CD4-positive, alpha-beta T cell (primary cell): ENCODE results near the gene NDC1. TPM values are rescaled to one million over a fixed set of nuclear protein-coding genes. Genes with fewer than 3 reads are reported as not detected.

Source experiments
- ATAC-seq: fragments of 200-7000 bp; cut with Tn5 transposase; one replicate; pipeline ENCODE4 v1.10.0; 2022; ENCODE audit warnings: mild to moderate bottlenecking; ENCODE audit not compliant: poor library complexity
- CTCF ChIA-PET: fragments of 350-600 bp; sonication (Branson Sonifier 250); formaldehyde crosslinking; loops from one replicate; lab custom pipeline; 2021; ENCODE audit warnings: antibody characterized with exemption, inconsistent platforms; lab: Charles Lee
- POLR2A ChIA-PET: fragments of 350-600 bp; sonication (Branson Sonifier 250); formaldehyde crosslinking; loops from one replicate; lab custom pipeline; 2021; ENCODE audit warnings: antibody characterized with exemption, inconsistent platforms; lab: Charles Lee
- DNase-seq, 14 experiments: peaks; one replicate each; pipeline ENCODE4 v3.0.0-alpha.2; 2013 to 2020; ENCODE audit warnings: mixed read lengths in 2 of 14
- H3K27ac ChIP-seq, 2 donors: one replicate each; pipeline versions ENCODE4 v1.5.1 to v1.7.0; 2013; ENCODE audit warnings: low read length in 2 of 2, low read depth in 1 of 2, mild to moderate bottlenecking in 1 of 2
- H3K27me3 ChIP-seq, 2 experiments: 1 replicate in 1 of 2; 2 replicates in 1 of 2; pipeline versions ENCODE4 v1.6.1 to v1.7.0; 2013; ENCODE audit warnings: low read length in 2 of 2, control low read depth in 1 of 2, mild to moderate bottlenecking in 1 of 2, moderate library complexity in 1 of 2; ENCODE audit not compliant: insufficient read depth in 2 of 2, control insufficient read depth in 1 of 2
- H3K36me3 ChIP-seq: one replicate; pipeline ENCODE4 v1.6.1; 2013; ENCODE audit warnings: low read length, control low read depth; ENCODE audit not compliant: insufficient read depth
- H3K4me1 ChIP-seq: one replicate; pipeline ENCODE4 v1.6.1; 2013; ENCODE audit warnings: low read length, control low read depth; ENCODE audit not compliant: insufficient read depth
- H3K4me3 ChIP-seq: one replicate; pipeline ENCODE4 v1.5.1; 2013; ENCODE audit warnings: mild to moderate bottlenecking, low read length, moderate library complexity
- H3K9me3 ChIP-seq, 2 experiments: 1 replicate in 1 of 2; 2 replicates in 1 of 2; pipeline versions ENCODE4 v1.6.1 to v1.7.0; 2013; ENCODE audit warnings: low read length in 2 of 2, mild to moderate bottlenecking in 2 of 2, control low read depth in 1 of 2, moderate library complexity in 1 of 2; ENCODE audit not compliant: control insufficient read depth in 1 of 2, insufficient read depth in 1 of 2
- H3K27ac Mint-ChIP-seq: one replicate; pipeline ENCODE4 v1.8.0; 2020; ENCODE audit warnings: mixed read lengths
- H3K27me3 Mint-ChIP-seq: one replicate; pipeline ENCODE4 v1.8.0; 2021; ENCODE audit warnings: mixed read lengths
- H3K36me3 Mint-ChIP-seq: one replicate; pipeline ENCODE4 v1.8.0; 2021; ENCODE audit warnings: low read depth, mixed read lengths
- H3K4me1 Mint-ChIP-seq: one replicate; pipeline ENCODE4 v1.8.0; 2021; ENCODE audit warnings: low read depth, mixed read lengths
- H3K4me3 Mint-ChIP-seq: one replicate; pipeline ENCODE4 v1.8.0; 2020; ENCODE audit warnings: mild to moderate bottlenecking, mixed read lengths
- H3K9me3 Mint-ChIP-seq: one replicate; pipeline ENCODE4 v1.8.0; 2020; ENCODE audit warnings: mixed read lengths
- CTCF ChIP-seq: fragments of 200-600 bp; IDR thresholded peaks from one replicate; pipeline ENCODE4 v1.8.0; 2022; ENCODE audit warnings: antibody characterized with exemption, mild to moderate bottlenecking
- intact Hi-C, 2 experiments: fragments of 100-400 bp; cut with DNase I in 1 of 2; cut with micrococcal nuclease in 1 of 2; formaldehyde crosslinking; loops; one replicate each; pipeline versions ENCODE4 v1.15.1 to v1.9.0; 2023 to 2025; cut with DNase I, micrococcal nuclease
- total RNA-seq, 174 experiments: library from RNA in 2 of 174; stranded (reverse) in 2 of 174; gene quantifications; one replicate each; pipeline ENCODE4 v1.2.3 and lab custom pipeline; 2021 to 2026

The NDC1 gene
- total RNA-seq, 2 experiments from 2014 or later: 5.4 to 8.1 TPM

GRCh38 chr1:53733447-53733931, 104.6 kb downstream of the NDC1 start:
- CTCF ChIA-PET: no interaction called here
- Histone ChIP-seq H3K4me3 (no peak overlapping the region), H3K27ac (no peak overlapping the region), H3K4me1 (peaks cover 9% of the 10 kb centered on the region), H3K9me3 (no peaks in the 10 kb centered on the region), H3K36me3 (no peaks in the 10 kb centered on the region), H3K27me3 (peaks cover 20 to 34% of the 10 kb centered on the region in 2 experiments)
- no peak for DNase-seq
- no peaks in the 10 kb centered on the region for H3K9me3 Mint-ChIP-seq
- no peak for TF ChIP-seq CTCF
- no peaks in the 10 kb centered on the region for H3K4me1 Mint-ChIP-seq
- no peak overlapping the region for H3K27ac Mint-ChIP-seq
- POLR2A ChIA-PET: interaction anchor here (0.5 kb wide), 1 partner anchor 74 kb away, joined by 3 read pairs; no protein-coding TSS in a partner anchor
- intact Hi-C loops: no loop called here
- H3K4me3 Mint-ChIP-seq: no peak overlapping the region
- H3K36me3 Mint-ChIP-seq: no peaks in the 10 kb centered on the region
- peaks cover 40% of the 10 kb centered on the region for H3K27me3 Mint-ChIP-seq
- no peak for ATAC-seq

- Mint-ChIP-seq H3K27me3 (peaks cover 40% of the 10 kb centered on the region), H3K27ac (no peak overlapping the region), H3K4me1 (no peaks in the 10 kb centered on the region), H3K36me3 (no peaks in the 10 kb centered on the region), H3K4me3 (no peak overlapping the region), H3K9me3 (no peaks in the 10 kb centered on the region)
- ChIA-PET POLR2A (no interaction called here), CTCF (no interaction called here)
- Histone ChIP-seq H3K36me3 (no peaks in the 10 kb centered on the region), H3K27ac (no peak overlapping the region), H3K9me3 (no peaks in the 10 kb centered on the region), H3K27me3 (peaks cover 14 to 29% of the 10 kb centered on the region in 2 experiments), H3K4me3 (no peak overlapping the region), H3K4me1 (peaks cover 3% of the 10 kb centered on the region)
- intact Hi-C loops: no loop called here
- ATAC-seq (no peak), DNase-seq (no peak)
- no peak for TF ChIP-seq CTCF
Observed at GRCh38 chr1:53732912-53733317, 105.2 kb downstream of the NDC1 start.

GRCh38 chr1:53732409-53732808, 105.7 kb downstream of the NDC1 start:
- no peak for DNase-seq
- no peaks in the 10 kb centered on the region for H3K9me3 ChIP-seq
- no peak overlapping the region for H3K27ac ChIP-seq
- no peak for TF ChIP-seq CTCF
- Mint-ChIP-seq H3K4me3 (no peak overlapping the region), H3K4me1 (no peaks in the 10 kb centered on the region), H3K27me3 (peaks cover 38% of the 10 kb centered on the region), H3K27ac (no peak overlapping the region), H3K9me3 (no peaks in the 10 kb centered on the region), H3K36me3 (no peaks in the 10 kb centered on the region)
- intact Hi-C loops: no loop called here
- ChIA-PET POLR2A (no interaction called here), CTCF (no interaction called here)
- H3K27me3 ChIP-seq: peaks cover 12 to 25% of the 10 kb centered on the region in 2 experiments
- H3K4me3 ChIP-seq: no peak overlapping the region
- H3K4me1 ChIP-seq: no peaks in the 10 kb centered on the region
- H3K36me3 ChIP-seq: no peaks in the 10 kb centered on the region
- ATAC-seq: no peak
